ENCODE results near the gene CHEK2.
"Not testable (repeated sequence)": the region's sequence is repeated elsewhere in the genome, so short reads cannot be mapped to it uniquely, and the experiment has no call there.

The CHEK2 gene

GRCh38 chr22:28741200-28741784, 328 bp downstream of the CHEK2 start:
- DNase-seq: no peak

- DNase-seq: not testable (repeated sequence)
Measured at GRCh38 chr22:28738876-28739275, 2.7 kb downstream of the CHEK2 start.

GRCh38 chr22:28737701-28738100, 3.9 kb downstream of the CHEK2 start:
- DNase-seq: no peak

- DNase-seq: no peak
Measured at GRCh38 chr22:28736301-28737155, 5.1 kb downstream of the CHEK2 start.

- no peak for DNase-seq
Measured at GRCh38 chr22:28734393-28734792, 7.2 kb downstream of the CHEK2 start.

- DNase-seq: no peak
Measured at GRCh38 chr22:28730179-28730578, 11.4 kb downstream of the CHEK2 start.

GRCh38 chr22:28728621-28729313, 12.9 kb downstream of the CHEK2 start:
- no peak for DNase-seq

GRCh38 chr22:28728002-28728401, 13.6 kb downstream of the CHEK2 start:
- no peak for DNase-seq

- DNase-seq: no peak
Measured at GRCh38 chr22:28718044-28718443, 23.6 kb downstream of the CHEK2 start.

- no peak for DNase-seq
Measured at GRCh38 chr22:28716686-28717085, 24.9 kb downstream of the CHEK2 start.

GRCh38 chr22:28715611-28716010, 26.0 kb downstream of the CHEK2 start:
- no peak for DNase-seq

- no peak for DNase-seq
Measured at GRCh38 chr22:28714043-28714628, 27.5 kb downstream of the CHEK2 start.

GRCh38 chr22:28711820-28712777, 29.5 kb downstream of the CHEK2 start:
- no peak for DNase-seq

- DNase-seq: no peak
Measured at GRCh38 chr22:28711341-28711740, 30.3 kb downstream of the CHEK2 start.

- no peak for DNase-seq
Measured at GRCh38 chr22:28710576-28711191, 30.9 kb downstream of the CHEK2 start.

- DNase-seq: no peak
Measured at GRCh38 chr22:28710107-28710506, 31.5 kb downstream of the CHEK2 start.

GRCh38 chr22:28706845-28707244, 34.8 kb downstream of the CHEK2 start:
- no peak for DNase-seq

GRCh38 chr22:28703436-28703835, 38.2 kb downstream of the CHEK2 start:
- DNase-seq: no peak

GRCh38 chr22:28702891-28703290, 38.7 kb downstream of the CHEK2 start:
- DNase-seq: no peak

- not testable (repeated sequence) for DNase-seq
Measured at GRCh38 chr22:28693041-28693760, 48.4 kb downstream of the CHEK2 start.

- DNase-seq: not testable (repeated sequence)
Measured at GRCh38 chr22:28689796-28690195, 51.8 kb downstream of the CHEK2 start.
